EL (cell line): Measurements from ENCODE around the gene VSIG10L.

ENCODE experiments used
- DNase-seq: peaks from one replicate; pipeline ENCODE4 v3.0.0-alpha.2; 2016

VSIG10L gene

GRCh38 chr19:51337861-51338562, 3.9 kb downstream of the VSIG10L start:
- no peak for DNase-seq

GRCh38 chr19:51337141-51337860, 4.6 kb downstream of the VSIG10L start:
- no peak for DNase-seq

DNA sequence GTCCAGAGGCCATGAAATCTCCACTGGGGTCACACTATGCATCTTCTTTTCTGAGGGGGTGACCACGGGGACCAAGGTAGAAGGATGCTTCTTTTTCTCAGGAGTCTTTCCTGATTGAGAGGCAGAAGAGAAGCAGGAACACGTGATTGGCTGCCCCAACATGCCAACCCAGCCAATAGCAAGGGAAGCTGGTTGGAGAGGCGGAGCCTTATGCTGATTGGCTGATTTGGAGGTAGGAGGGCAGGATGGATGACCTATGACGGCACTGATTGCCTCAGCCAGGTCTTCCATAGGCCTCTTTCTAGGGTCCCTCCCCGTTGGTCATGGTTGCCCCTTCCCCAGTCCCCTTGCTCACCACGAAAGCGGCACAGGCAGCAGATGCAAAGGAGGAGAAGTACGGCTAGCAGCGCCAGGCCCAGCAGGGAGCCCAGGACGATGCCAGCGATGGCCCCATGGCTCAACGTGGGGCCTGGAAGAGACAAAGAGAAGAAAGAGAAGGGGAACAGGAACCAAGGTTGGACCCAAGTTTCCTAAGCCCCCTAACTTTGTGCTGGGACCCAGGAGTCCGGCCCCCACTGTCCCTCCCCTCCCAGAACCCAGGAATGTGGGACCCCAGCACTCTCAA, 8.0 kb downstream of the VSIG10L start:
- peak; percentile 14 for DNase-seq

DNA sequence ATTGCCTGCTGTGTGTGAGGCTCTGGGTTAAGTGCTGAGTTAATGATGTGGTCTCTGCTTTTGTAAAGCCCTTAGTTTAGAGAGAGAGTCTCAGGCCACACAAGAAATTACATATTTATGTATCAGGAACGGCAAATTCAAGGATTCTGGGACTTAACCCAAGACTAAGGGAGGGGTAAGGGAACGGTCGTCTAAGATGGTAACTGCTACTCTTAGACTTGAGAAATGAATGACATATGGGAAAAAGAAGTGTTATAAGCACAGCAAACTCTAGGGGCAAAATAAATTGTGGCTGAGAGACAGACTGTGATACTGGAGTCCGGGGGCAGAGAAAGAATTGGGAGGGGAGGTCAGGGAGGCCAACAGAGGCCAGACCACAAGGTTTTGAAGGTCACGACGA, 10.2 kb downstream of the VSIG10L start:
- DNase-seq: no peak

GRCh38 chr19:51331193-51331592, 10.7 kb downstream of the VSIG10L start:
- DNase-seq: no peak

DNA sequence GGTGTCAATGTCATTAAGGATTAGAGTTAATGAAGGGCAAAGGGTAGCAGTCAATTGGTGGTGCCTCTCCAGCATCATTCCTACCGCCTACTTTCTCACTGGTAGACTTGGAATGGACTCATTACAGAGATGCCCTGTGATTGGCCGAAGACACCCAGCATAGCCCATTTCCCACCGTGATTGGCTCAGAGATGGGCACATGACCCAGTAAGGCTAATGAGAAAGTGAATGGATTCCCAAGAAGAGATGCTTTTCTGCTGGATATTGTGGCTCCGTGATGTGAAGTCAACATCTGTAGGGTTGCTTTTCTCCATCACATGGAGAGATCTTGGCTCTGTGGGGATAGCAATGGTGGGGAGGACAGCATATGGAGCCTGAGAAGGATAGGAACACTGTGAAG, 11.6 kb downstream of the VSIG10L start:
- no peak for DNase-seq

DNA sequence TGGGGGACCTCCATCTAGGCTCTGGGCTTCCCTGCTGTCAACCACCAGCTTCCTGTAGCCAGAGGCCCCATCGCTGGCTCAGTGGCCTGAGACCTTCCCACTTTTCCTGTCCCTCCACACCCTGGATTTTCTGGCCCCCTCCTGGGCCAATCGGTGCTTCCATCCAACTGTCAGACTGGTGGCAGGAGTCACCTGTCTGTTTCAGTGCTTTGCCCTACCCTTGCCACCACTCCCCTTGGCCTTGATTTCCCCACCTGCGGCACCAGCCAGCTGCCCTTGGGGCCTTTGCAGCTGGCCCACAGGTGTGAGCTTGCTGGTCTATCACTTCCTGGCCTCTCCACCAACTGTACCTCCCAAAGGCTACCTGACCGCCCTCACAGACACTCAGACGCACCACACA, 12.5 kb downstream of the VSIG10L start:
- no peak for DNase-seq

DNA sequence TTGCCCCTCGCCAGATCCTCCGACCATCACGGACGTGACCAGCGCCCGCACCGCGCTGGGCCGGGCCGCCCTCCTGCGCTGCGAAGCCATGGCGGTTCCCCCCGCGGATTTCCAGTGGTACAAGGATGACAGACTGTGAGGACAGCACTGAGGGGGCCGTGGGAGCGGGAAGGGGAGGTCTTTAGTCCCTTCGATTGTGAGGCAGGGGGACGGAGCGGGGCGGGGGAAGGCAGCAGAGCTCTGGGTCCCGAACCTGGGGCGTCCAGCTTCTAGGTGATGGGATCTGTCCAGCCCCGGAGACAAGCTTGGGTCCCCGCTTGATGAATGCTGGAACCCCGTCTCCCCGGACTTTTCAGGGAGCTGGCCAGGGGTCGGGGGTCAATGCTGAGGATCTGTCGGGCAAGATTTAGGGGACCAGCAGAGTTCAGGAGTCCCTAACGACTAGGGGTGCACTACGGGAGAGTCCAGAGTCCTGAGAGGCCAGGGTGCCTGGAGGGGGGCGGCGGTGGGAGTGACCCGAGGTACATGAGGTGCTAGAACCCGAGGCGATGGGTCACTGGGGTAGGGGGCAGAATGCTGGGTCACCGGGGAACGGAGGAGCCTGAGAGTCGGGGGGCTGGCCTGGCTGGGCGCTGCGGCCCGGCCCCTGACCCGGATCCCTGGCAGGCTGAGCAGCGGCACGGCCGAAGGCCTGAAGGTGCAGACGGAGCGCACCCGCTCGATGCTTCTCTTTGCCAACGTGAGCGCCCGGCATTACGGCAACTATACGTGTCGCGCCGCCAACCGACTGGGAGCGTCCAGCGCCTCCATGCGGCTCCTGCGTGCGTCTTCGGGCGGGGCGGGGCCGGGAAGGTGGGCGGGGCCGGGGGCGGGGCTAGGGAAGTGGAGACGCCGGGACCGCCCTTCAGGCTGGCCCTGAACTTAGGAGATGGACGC, 14.6 kb downstream of the VSIG10L start:
- DNase-seq: peak; percentile 12

- DNase-seq: no peak
Measured at GRCh38 chr19:51326216-51327065, 15.5 kb downstream of the VSIG10L start.

DNA sequence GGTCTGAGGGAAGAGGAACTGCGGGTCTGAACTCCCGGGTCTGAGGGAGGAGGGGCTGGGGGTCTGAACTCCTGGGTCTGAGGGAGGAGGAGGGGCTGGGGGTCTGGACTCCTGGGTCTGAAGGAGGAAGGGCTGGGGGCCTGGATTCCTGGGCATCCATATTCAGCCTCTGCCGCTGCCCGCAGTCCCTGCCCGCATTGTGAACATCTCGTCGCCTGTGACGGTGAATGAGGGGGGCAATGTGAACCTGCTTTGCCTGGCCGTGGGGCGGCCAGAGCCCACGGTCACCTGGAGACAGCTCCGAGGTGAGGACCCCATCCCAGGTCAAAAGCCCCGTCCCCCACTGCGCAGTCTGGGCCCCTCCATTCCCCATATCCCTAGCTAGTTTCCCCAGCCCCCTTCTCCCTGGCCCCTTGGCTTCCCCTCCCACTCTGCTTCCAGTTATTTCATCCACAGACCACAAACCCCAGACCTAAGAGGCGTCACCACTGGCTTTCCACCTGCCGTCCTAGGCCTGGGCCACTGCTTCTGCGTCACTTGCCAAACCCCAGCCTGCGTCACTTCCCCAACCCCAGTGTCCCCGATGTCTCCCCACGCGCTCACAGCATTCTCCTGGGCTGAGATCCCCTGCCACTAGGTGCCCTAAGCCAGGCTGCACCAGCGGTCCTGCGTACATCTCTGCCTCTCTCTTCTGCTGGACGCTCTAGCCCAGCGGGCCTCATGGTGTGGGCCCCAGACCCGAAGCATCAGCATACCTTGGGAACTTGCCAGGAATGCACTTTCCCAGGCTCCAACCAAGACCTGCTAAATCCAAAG, 16.6 kb downstream of the VSIG10L start:
- DNase-seq: no peak

GRCh38 chr19:51324167-51324481, 17.8 kb downstream of the VSIG10L start:
- DNase-seq: no peak

DNA sequence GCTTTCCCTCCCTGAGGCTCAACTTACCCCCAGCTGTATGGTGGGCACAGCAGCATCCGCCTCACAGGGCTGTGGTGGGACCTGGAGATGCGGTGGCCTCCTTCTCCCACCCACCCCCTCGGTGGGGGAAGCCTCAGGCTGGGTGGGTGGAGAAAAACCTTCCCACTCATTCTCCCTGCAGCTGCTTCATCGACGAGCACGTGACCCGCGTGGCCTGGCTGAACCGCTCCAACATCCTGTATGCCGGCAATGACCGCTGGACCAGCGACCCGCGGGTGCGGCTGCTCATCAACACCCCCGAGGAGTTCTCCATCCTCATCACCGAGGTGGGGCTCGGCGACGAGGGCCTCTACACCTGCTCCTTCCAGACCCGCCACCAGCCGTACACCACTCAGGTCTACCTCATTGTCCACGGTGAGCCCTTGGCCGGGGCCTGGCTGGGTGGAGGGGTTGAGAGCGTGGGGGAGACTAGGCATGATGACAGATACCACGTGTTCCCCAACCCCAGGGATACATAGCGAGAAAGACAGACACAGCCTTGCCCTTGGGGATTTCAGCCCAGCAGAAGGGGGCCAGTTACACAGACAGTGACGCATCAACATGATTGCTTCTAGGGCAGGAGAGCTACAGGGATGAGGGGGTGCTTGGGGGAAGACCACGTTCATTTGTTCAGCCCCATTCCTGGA, 18.3 kb downstream of the VSIG10L start:
- no peak for DNase-seq

GRCh38 chr19:51321799-51322198, 20.1 kb downstream of the VSIG10L start:
- no peak for DNase-seq

- DNase-seq: no peak
Measured at GRCh38 chr19:51320280-51320657, 21.7 kb downstream of the VSIG10L start.

GRCh38 chr19:51319649-51320279, 22.2 kb downstream of the VSIG10L start:
- no peak for DNase-seq

GRCh38 chr19:51318687-51319648, 23.0 kb downstream of the VSIG10L start:
- DNase-seq: no peak

GRCh38 chr19:51317968-51318367, 24.0 kb downstream of the VSIG10L start:
- DNase-seq: no peak

DNA sequence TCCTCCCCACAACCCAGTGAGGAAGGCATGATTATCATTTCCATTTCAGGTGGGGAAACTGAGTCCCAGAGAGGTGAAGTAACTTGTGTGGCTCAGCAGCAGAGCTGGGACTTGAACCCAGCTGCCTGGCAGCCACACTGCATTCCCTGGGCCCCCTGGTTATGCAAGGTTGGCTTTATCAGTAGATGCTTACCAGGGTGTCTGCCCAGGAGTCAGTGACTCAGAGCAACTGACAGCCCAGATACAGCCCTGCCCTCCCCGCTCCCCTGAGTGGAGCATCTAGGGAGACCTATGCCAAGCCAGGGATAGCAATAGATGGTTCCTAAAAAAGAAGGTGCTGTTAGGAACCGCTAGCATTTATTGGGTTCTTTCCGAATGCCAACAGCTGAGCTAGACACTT, 24.6 kb downstream of the VSIG10L start:
- DNase-seq: no peak

DNA sequence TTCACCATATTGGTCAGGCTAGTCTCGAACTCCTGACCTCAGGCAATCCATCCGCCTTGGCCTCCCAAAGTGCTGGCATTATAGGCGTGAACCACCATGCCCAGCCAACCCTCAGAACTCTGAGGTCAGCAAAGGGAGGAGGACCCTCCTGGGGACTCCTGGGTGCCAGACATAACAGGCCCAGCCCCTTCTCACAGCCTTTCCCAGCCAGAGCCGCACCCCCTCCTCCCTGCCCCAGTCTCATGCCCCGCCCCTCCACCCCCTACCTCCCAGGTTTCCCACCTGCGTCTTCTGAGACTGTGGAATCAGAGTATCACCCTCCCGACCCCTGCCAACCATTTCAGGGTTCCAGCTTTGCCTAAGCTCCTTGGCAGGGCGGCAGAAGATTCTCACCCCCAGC, 25.3 kb downstream of the VSIG10L start:
- DNase-seq: no peak
